Urothelium cell line (cell line): ENCODE data around the gene NLRC5.
"Not testable (repeated sequence)": the region's sequence is repeated elsewhere in the genome, so short reads cannot be mapped to it uniquely, and the experiment has no call there.

Source experiments
- DNase-seq: peaks from one replicate; pipeline ENCODE4 v3.0.0; 2011; ENCODE audit warnings: low spot score, mixed read lengths
- FAIRE-seq: peaks from 2 replicates; lab custom pipeline; 2011; peaks lifted over from hg19 to GRCh38; lab: Jason Lieb, UNC

Gene NLRC5

GRCh38 chr16:57043248-57043647 is 53.9 kb downstream of the NLRC5 start:
- FAIRE-seq = no peak
- DNase-seq = no peak

GRCh38 chr16:57044931-57045693 is 55.8 kb downstream of the NLRC5 start:
- no peak for FAIRE-seq

GRCh38 chr16:57045694-57046381 is 56.5 kb downstream of the NLRC5 start:
- FAIRE-seq = no peak

More at GRCh38 chr16:57044931-57045693, 55.8 kb downstream of the NLRC5 start:
- no peak for DNase-seq

GRCh38 chr16:57048095-57048494 is 58.7 kb downstream of the NLRC5 start:
- FAIRE-seq = no peak
- DNase-seq = no peak

More at GRCh38 chr16:57045694-57046381, 56.5 kb downstream of the NLRC5 start:
- peak; percentile 38 for DNase-seq

- FAIRE-seq (no peak), DNase-seq (no peak)
Measured at GRCh38 chr16:57049678-57050077, 60.3 kb downstream of the NLRC5 start.

GRCh38 chr16:57051696-57052228 is 62.4 kb downstream of the NLRC5 start:
- no peak for FAIRE-seq

GRCh38 chr16:57053206-57053605 is 63.8 kb downstream of the NLRC5 start:
- DNase-seq (no peak), FAIRE-seq (no peak)

More at GRCh38 chr16:57051696-57052228, 62.4 kb downstream of the NLRC5 start:
- no peak for DNase-seq

GRCh38 chr16:57054338-57054737 is 65.0 kb downstream of the NLRC5 start:
- FAIRE-seq (no peak), DNase-seq (no peak)

- FAIRE-seq = no peak
- no peak for DNase-seq
Measured at GRCh38 chr16:57054771-57055170, 65.4 kb downstream of the NLRC5 start.

- no peak for DNase-seq
- no peak for FAIRE-seq
Measured at GRCh38 chr16:57055671-57056070, 66.3 kb downstream of the NLRC5 start.

- no peak for FAIRE-seq
- DNase-seq = no peak
Measured at GRCh38 chr16:57058291-57058861, 69.0 kb downstream of the NLRC5 start.

GRCh38 chr16:57060323-57061083 is 71.1 kb downstream of the NLRC5 start:
- no peak for DNase-seq
- FAIRE-seq = peak; percentile 87

GRCh38 chr16:57061084-57061905 is 71.9 kb downstream of the NLRC5 start:
- FAIRE-seq (no peak), DNase-seq (peak; percentile 39)

- no peak for FAIRE-seq
- no peak for DNase-seq
Measured at GRCh38 chr16:57062329-57062728, 73.0 kb downstream of the NLRC5 start.

- not testable (repeated sequence) for DNase-seq, FAIRE-seq
Measured at GRCh38 chr16:57063189-57063588, 73.8 kb downstream of the NLRC5 start.

GRCh38 chr16:57064995-57065394 is 75.6 kb downstream of the NLRC5 start:
- DNase-seq = no peak
- FAIRE-seq = no peak

- no peak for FAIRE-seq
- no peak for DNase-seq
Measured at GRCh38 chr16:57066625-57067024, 77.3 kb downstream of the NLRC5 start.

- no peak for DNase-seq
- FAIRE-seq = no peak
Measured at GRCh38 chr16:57067347-57067746, 78.0 kb downstream of the NLRC5 start.

GRCh38 chr16:57069053-57069452 is 79.7 kb downstream of the NLRC5 start:
- FAIRE-seq (no peak), DNase-seq (no peak)
